ENCODE data around the gene SOST.

GRCh38 chr17:43791589-43791988 lies 33.0 kb upstream of the SOST start:
- no peak for TF ChIP-seq CTCF (IDR thresholded peaks at IDR 0.05)
- no peak for TF ChIP-seq EZH2 (IDR thresholded peaks at IDR 0.05; ENCODE audit: borderline replicate concordance, insufficient read depth, low read depth, low read length, poor library complexity, severe bottlenecking)

All from B cell (primary cell).